ENCODE data around the gene TNFRSF1A.

TNFRSF1A gene

GRCh38 chr12:6382371-6382770 is 40.5 kb upstream of the TNFRSF1A start:
- WGBS, 2 experiments = 24 to 25% methylated on average over 7 of the region's 7 CpGs
- Histone ChIP-seq H3K36me3 (ENCODE audit: control insufficient read depth, insufficient read depth, low read length) (no peaks in the 10 kb centered on the region), H3K4me1 (ENCODE audit: control insufficient read depth, insufficient read depth, low read length) (peaks cover 3% of the 10 kb centered on the region), H3K27ac (ENCODE audit: insufficient read depth, low read depth, low read length, poor library complexity, severe bottlenecking) (no peak overlapping the region), H3K9me3 (ENCODE audit: control insufficient read depth, low read length) (no peaks in the 10 kb centered on the region), H3K27me3 (ENCODE audit: control insufficient read depth, insufficient read depth, low read length, poor library complexity, severe bottlenecking) (peaks cover 17% of the 10 kb centered on the region), H3K4me3 (ENCODE audit: insufficient read depth, low read depth, low read length) (no peak overlapping the region)

- WGBS, 2 experiments = 84 to 85% methylated on average over 14 of the region's 14 CpGs
- no peak overlapping the region for H3K4me3 ChIP-seq (ENCODE audit: insufficient read depth, low read depth, low read length)
- no peaks in the 10 kb centered on the region for H3K36me3 ChIP-seq (ENCODE audit: control insufficient read depth, insufficient read depth, low read length)
- H3K4me1 ChIP-seq (ENCODE audit: control insufficient read depth, insufficient read depth, low read length) = peaks cover 21% of the 10 kb centered on the region
- peaks cover 28% of the 10 kb centered on the region for H3K27me3 ChIP-seq (ENCODE audit: control insufficient read depth, insufficient read depth, low read length, poor library complexity, severe bottlenecking)
- H3K27ac ChIP-seq (ENCODE audit: insufficient read depth, low read depth, low read length, poor library complexity, severe bottlenecking) = no peak overlapping the region
- no peaks in the 10 kb centered on the region for H3K9me3 ChIP-seq (ENCODE audit: control insufficient read depth, low read length)
Measured at GRCh38 chr12:6380141-6381121, 38.6 kb upstream of the TNFRSF1A start.

GRCh38 chr12:6378709-6379472 is 37.0 kb upstream of the TNFRSF1A start:
- Histone ChIP-seq H3K4me3 (ENCODE audit: insufficient read depth, low read depth, low read length) (no peak overlapping the region), H3K4me1 (ENCODE audit: control insufficient read depth, insufficient read depth, low read length) (peaks cover 35% of the 10 kb centered on the region), H3K27me3 (ENCODE audit: control insufficient read depth, insufficient read depth, low read length, poor library complexity, severe bottlenecking) (peaks cover 37% of the 10 kb centered on the region), H3K9me3 (ENCODE audit: control insufficient read depth, low read length) (no peaks in the 10 kb centered on the region), H3K27ac (ENCODE audit: insufficient read depth, low read depth, low read length, poor library complexity, severe bottlenecking) (no peak overlapping the region), H3K36me3 (ENCODE audit: control insufficient read depth, insufficient read depth, low read length) (no peaks in the 10 kb centered on the region)
- whole genome bisulfite sequencing, 2 experiments = 91% methylated on average over 10 to 12 of the region's 13 CpGs

GRCh38 chr12:6377667-6377994 is 35.8 kb upstream of the TNFRSF1A start:
- H3K36me3 ChIP-seq (ENCODE audit: control insufficient read depth, insufficient read depth, low read length) = no peaks in the 10 kb centered on the region
- WGBS, 2 experiments = 80 to 81% methylated on average over 4 of the region's 4 CpGs
- peaks cover 42% of the 10 kb centered on the region for H3K4me1 ChIP-seq (ENCODE audit: control insufficient read depth, insufficient read depth, low read length)
- H3K27ac ChIP-seq (ENCODE audit: insufficient read depth, low read depth, low read length, poor library complexity, severe bottlenecking) = no peak overlapping the region
- no peaks in the 10 kb centered on the region for H3K9me3 ChIP-seq (ENCODE audit: control insufficient read depth, low read length)
- H3K4me3 ChIP-seq (ENCODE audit: insufficient read depth, low read depth, low read length) = no peak overlapping the region
- peaks cover 29% of the 10 kb centered on the region for H3K27me3 ChIP-seq (ENCODE audit: control insufficient read depth, insufficient read depth, low read length, poor library complexity, severe bottlenecking)

GRCh38 chr12:6376870-6377666 is 35.2 kb upstream of the TNFRSF1A start:
- no peaks in the 10 kb centered on the region for H3K36me3 ChIP-seq (ENCODE audit: control insufficient read depth, insufficient read depth, low read length)
- no peak overlapping the region for H3K4me3 ChIP-seq (ENCODE audit: insufficient read depth, low read depth, low read length)
- 68 to 76% methylated on average over 9 to 10 of the region's 10 CpGs for WGBS, 2 experiments
- no peaks in the 10 kb centered on the region for H3K9me3 ChIP-seq (ENCODE audit: control insufficient read depth, low read length)
- H3K27me3 ChIP-seq (ENCODE audit: control insufficient read depth, insufficient read depth, low read length, poor library complexity, severe bottlenecking) = peaks cover 29% of the 10 kb centered on the region
- peak overlapping the region; percentile 32 for H3K27ac ChIP-seq (ENCODE audit: insufficient read depth, low read depth, low read length, poor library complexity, severe bottlenecking)
- peaks cover 45% of the 10 kb centered on the region for H3K4me1 ChIP-seq (ENCODE audit: control insufficient read depth, insufficient read depth, low read length)

GRCh38 chr12:6376079-6376869 is 34.4 kb upstream of the TNFRSF1A start:
- Histone ChIP-seq H3K27ac (ENCODE audit: insufficient read depth, low read depth, low read length, poor library complexity, severe bottlenecking) (no peak overlapping the region), H3K36me3 (ENCODE audit: control insufficient read depth, insufficient read depth, low read length) (no peaks in the 10 kb centered on the region), H3K27me3 (ENCODE audit: control insufficient read depth, insufficient read depth, low read length, poor library complexity, severe bottlenecking) (peaks cover 29% of the 10 kb centered on the region), H3K4me3 (ENCODE audit: insufficient read depth, low read depth, low read length) (no peak overlapping the region), H3K4me1 (ENCODE audit: control insufficient read depth, insufficient read depth, low read length) (peaks cover 45% of the 10 kb centered on the region), H3K9me3 (ENCODE audit: control insufficient read depth, low read length) (no peaks in the 10 kb centered on the region)
- 20 to 26% methylated on average over 19 of the region's 19 CpGs for WGBS, 2 experiments

- H3K4me3 ChIP-seq (ENCODE audit: insufficient read depth, low read depth, low read length) = no peak within 1 kb of the TSS
- no peaks in the 10 kb centered on the region for H3K9me3 ChIP-seq (ENCODE audit: control insufficient read depth, low read length)
- 12% methylated on average over 15 of the region's 15 CpGs for WGBS, 2 experiments
- H3K4me1 ChIP-seq (ENCODE audit: control insufficient read depth, insufficient read depth, low read length) = peaks cover 52% of the 10 kb centered on the region
- no peaks in the 10 kb centered on the region for H3K36me3 ChIP-seq (ENCODE audit: control insufficient read depth, insufficient read depth, low read length)
- no peak within 1 kb of the TSS for H3K27ac ChIP-seq (ENCODE audit: insufficient read depth, low read depth, low read length, poor library complexity, severe bottlenecking)
- peaks cover 29% of the 10 kb centered on the region for H3K27me3 ChIP-seq (ENCODE audit: control insufficient read depth, insufficient read depth, low read length, poor library complexity, severe bottlenecking)
Measured at GRCh38 chr12:6375269-6376078, 33.6 kb upstream of the TNFRSF1A start, which contains the start of gene SCNN1A. Gene SCNN1A, minus strand, starts transcription at chr12:6375563. Its CDS starts 780 bp downstream, at chr12:6374783.

GRCh38 chr12:6374786-6375160 is 32.9 kb upstream of the TNFRSF1A start:
- Histone ChIP-seq H3K4me3 (ENCODE audit: insufficient read depth, low read depth, low read length) (no peak overlapping the region), H3K4me1 (ENCODE audit: control insufficient read depth, insufficient read depth, low read length) (peaks cover 55% of the 10 kb centered on the region), H3K9me3 (ENCODE audit: control insufficient read depth, low read length) (no peaks in the 10 kb centered on the region), H3K27ac (ENCODE audit: insufficient read depth, low read depth, low read length, poor library complexity, severe bottlenecking) (no peak overlapping the region), H3K36me3 (ENCODE audit: control insufficient read depth, insufficient read depth, low read length) (no peaks in the 10 kb centered on the region), H3K27me3 (ENCODE audit: control insufficient read depth, insufficient read depth, low read length, poor library complexity, severe bottlenecking) (peaks cover 29% of the 10 kb centered on the region)
- 52 to 59% methylated on average over 7 of the region's 7 CpGs for WGBS, 2 experiments

Data from ectodermal cell (in vitro differentiated cells).